CD4-positive, alpha-beta T cell treated with Interleukin-6 for 4 hours (primary cell): ENCODE data around the gene MYO1D.
A peak's percentile ranks its signal among the peaks of the same experiment; 100 is the strongest.
"Not testable (repeated sequence)": the region's sequence is repeated elsewhere in the genome, so short reads cannot be mapped to it uniquely, and the experiment has no call there.

Experiments used
- DNase-seq: peaks from one replicate; pipeline ENCODE4 v3.0.0-alpha.2; 2020; ENCODE audit warnings: mixed read lengths

Gene MYO1D

DNA sequence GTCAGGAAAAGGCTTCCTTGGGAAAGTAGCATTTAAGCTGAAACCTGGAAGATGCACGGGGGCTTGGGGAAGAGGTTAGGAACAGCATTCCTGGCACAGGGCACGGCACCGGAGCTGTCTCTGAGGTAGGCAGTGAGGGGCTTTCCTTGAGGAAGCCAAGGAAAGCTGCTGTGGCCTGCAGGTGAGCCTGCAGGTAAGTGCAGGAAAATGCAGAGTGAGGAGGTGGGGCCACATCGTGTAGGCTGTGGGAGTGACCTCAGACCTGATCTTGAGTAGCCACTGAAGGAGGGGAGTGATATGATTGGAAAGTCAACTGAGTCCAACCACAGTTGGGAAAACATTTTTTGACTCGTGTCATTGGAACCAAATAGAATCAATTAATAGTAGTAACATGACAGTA, 310.6 kb downstream of the MYO1D start:
- DNase-seq: no peak

DNA sequence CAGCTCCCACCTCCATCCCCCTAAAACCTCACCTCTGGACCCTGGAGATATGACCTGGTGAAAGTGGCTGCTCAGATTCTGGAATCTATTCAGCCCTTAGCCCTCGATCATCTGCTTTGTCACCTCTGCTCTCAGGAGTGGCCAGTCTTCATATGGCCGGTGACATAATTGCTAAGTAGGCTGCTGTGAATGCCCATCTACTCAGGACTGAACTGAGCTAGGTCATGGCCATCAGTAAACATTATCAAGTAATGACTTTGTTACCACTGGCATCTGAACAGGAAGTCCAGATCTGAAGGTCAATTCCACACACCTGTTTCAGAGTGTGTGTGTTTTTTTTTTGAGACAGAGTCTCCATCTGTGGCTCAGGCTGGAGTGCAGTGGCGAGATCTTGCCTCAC, 311.5 kb downstream of the MYO1D start:
- DNase-seq: no peak

DNA sequence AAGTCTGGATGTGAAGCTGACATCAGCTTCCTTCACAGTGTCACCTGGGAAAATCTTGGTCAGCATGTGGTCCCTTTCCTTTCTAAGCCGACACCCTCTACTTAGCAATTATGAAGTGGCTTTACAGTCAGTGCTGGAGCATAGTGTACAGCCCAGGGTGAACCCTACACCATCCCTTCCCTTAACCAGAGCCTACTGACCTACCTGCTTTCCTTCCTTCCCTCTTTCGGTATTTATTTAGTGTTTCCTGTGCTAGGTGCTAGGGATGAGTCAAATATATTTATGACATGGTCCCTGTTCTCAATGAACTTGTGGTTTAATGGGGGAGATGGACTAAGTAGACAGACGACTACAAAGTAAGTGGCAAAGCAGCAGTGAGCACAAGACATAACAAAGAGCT, 312.6 kb downstream of the MYO1D start:
- DNase-seq: no peak

DNA sequence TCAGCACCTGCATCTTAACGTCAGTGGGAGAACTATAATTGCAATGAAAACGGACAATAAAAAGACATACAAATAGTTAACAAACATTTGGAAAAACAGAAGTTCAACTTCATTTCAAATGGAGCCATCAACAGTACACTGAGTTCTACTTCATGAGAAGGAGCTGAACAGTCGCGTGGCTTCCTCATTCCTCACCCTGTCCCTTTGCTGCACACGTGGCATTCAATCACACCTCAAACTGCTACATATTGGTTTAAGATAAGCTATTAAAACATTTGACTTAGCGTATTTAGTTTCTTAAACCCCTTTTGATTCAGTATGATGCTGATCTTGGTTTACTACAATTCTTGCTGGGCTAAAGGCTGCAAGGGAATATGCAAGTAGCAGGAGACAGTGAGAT, 313.3 kb downstream of the MYO1D start:
- DNase-seq: no peak

DNA sequence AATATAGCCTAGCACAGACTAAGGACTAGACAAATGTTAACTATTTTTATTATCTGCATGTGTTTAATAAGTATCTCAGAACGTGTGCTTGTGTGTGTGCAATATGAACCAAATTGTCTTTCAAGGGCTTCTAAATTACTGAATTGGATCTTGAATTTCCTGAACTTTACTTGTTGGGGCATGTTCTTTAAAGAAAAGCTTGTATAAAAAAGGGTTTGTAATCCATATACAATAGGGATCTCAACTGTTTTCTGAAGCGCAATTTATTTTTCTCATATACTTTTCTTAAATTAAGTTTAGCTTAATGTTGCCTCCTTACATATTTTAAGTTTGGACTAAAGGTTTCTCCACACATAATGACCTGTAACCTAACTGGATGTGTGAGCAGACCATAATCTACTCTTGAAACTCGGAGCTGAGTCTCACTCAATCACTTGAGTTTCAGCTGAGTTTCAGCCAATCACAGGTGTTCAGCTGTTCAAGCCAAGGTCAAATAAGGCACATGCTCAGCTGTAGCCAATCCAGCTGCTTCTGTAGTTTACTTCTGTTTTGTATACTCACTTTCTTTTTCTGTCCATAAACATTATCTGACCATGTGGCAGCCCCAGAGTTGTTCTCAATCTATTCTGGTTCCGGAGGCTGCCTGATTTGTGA, 317.8 kb downstream of the MYO1D start:
- DNase-seq: no peak

DNA sequence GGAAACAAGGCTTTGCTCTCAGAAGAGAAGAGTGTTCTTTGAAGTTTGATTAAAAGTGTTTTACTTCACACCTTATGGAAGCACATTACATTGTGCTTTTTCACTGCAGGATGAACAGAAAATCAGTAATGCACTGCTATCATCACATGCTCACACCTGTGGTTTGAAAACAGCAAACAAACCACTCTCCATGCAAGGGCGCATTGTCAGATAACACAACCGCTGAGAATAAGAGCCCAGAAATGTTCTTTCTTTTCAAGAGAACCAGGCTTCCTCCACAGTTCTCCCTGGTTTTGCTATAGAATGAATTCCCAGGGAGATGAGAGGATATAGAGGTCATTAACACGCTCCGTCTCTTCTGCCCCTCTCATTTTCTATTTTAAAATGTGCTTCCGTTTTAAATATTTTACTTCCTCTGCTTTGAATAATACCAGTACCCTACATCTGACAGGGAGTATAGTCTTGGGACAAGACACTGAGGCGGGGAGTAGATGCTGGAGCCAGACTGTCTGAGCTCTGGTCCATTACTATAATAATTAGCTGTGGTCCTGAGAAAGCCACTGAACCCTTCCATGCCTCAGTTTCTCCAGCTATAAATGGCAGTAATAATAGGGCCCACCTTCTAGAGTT, 318.5 kb downstream of the MYO1D start:
- no peak for DNase-seq

DNA sequence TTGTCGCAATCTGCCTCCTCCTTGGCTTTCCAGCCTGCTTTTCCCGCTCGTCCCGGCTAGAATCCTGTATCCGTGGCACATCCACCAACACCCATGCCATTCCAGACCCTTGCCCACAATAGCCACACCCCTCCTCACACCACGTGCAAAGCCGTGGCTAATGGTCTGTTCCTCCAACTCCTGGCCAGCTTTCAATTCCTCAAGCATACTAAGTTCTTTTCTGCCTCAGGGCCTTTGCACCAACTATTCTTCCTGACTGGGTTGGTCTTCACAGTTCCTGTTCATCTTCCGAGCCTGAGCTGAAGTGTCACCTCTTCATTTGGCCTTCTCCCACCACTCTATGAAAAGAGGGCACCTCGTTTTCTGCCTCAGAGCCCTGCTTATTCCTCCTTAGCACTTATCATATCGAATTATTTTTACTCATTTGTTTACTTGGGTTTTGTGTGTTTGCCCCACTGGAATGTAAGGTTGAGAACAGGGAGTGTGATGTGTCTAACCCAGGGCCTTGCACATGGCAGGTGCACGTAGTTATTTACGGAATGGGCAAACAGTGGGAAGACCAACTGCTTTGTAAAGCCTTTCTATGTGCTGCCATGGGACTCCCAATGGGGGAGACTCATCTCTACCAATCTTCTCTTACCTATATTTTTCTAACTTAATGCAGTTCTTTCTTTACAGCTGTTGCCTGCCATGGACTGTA, 321.2 kb downstream of the MYO1D start:
- DNase-seq: no peak

DNA sequence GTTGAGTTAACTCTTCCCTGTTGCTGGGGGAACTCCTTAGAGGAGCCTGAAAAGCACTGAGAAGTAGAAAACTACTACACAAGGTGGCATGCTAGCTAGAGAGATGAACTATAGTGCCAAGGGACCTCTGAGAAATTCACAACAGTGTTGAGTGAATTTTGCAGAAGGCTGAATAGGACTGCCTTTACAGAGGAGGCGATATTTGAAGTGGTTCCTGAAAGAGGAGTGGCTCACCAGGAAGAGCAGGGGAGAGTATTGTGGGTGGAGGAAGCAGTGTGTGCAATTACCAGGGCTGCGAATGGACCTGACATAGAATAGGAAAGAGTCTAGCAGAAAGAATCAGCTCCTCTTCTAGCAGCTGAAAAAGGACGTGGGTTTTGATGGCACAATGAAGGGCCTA, 323.8 kb downstream of the MYO1D start:
- peak; percentile 20 for DNase-seq

DNA sequence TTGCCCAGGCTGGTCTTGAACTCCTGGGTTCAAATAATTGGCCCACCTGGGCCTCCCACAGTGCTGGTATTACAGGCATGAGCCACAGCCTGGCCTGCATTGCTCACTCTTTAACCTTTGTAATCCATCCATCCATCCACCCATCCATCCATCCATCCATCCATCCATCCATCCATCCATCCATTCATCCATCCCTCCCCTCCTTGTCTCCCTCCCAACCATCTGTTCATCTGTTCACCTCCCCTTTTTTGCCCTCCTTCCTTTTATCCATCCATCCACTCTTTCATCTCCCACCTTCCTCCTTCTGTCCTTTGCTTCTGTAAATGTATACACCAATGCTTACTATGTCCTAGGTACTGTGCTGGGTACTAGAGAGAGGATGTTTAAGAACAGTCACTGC, 324.6 kb downstream of the MYO1D start:
- DNase-seq: no peak

DNA sequence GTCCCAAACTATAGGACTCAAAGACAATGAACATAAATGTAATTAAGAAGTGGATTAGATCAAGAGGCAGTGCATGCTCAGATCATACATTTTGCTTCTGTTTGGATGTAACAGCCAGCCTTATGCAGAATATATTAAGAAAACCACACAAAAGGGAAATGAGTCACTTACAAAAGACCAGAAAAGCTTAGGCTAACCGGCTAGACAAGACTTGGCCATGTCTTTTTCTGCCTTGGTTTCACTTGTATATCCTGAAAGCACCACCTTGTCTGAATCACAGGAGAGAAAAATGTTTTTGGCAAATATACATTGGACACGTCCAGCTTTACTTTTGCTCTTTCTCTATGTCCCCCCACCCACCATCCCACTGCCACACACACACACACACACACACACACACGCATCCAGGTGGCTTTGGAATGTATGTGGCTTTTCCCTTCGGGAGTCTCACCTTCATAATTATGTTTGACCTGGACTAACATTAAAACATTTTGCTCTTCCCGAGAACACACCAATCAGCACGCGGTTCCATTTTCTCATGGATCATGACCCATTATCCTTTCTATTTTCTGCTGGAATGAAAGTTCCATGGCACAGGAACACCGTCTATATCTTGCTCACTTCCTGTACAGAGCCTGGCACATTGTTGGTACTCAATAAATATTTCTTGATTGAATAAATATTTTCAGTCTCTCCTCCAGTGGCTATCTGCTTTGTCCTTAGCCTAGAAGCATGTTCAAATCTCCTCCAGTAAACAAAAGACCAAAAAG, 325.6 kb downstream of the MYO1D start:
- DNase-seq: peak; percentile 13

DNA sequence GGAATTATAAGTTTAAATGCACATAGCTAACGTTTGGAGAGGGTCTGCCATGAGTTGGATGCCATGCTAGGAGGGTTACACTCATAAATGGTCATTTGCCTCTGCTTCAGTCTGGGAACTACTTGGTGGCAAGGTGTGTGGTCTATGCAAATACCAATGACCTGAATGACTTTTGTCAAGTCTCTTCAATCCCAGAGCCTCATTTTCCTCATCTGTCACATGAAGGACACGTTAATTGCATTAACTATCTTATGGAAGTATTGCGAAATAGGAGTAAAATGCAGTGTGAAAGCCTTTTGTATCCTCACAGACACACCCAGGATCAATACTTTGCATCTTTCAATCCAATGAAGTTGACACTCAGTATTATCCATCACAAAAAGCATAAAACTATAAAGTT, 327.4 kb downstream of the MYO1D start:
- no peak for DNase-seq

DNA sequence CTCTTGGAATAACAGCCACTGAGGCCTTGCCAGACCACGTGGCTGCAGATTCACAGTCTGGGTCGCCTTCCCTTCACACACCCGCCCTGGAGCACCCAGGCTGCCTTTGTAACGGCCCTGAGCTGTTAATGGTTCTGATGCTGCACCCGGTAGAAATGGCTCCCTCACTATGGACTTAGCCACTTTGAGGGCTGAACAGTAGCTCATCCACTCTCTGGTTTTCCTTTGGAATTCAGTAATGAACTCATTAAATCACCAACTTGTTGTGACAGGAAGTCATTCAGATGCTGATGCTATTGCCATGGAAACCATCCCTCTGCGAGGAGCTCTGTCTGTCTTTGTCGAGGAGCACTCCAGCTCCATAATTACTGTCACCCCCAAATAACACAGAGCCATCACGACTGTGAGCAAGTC, 330.9 kb downstream of the MYO1D start:
- DNase-seq: no peak

DNA sequence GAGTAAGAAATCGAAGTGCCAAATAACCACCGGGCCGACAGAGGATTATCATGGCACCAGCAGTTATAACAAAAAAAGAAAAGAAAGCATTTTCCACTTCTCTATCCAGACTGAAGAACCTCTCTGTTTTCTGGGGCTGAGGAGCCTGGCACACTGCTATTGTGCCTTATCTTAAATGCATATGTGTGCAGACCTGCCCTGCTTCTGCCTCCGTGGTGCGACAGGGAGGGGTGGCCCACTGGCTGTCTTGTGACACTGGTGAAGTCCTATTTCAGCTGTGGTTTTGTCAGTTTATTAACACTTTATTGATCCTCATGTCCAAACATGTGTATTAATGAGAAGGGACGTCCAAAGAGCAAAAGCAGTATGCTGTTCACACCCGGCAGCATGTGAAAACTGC, 334.7 kb downstream of the MYO1D start:
- no peak for DNase-seq

DNA sequence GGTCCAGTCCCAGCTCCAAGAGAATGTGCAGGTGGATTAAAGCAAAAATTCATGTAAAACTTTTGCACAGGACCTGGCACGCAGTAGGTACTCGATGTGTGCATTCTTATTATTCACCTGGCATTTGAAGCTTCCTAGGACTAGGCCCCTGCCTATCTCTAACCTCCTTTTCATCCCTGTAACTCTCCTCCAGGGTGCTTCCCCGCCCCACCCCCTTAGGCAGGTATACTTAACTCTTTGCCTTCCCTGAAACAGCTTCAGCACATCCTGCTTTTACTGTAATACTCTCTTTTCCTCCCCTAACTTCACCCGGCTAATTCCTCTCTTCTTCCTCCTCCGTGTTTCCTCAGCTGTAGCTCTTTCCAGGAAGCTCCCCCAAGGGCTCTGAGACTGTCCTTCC, 335.3 kb downstream of the MYO1D start:
- no peak for DNase-seq

DNA sequence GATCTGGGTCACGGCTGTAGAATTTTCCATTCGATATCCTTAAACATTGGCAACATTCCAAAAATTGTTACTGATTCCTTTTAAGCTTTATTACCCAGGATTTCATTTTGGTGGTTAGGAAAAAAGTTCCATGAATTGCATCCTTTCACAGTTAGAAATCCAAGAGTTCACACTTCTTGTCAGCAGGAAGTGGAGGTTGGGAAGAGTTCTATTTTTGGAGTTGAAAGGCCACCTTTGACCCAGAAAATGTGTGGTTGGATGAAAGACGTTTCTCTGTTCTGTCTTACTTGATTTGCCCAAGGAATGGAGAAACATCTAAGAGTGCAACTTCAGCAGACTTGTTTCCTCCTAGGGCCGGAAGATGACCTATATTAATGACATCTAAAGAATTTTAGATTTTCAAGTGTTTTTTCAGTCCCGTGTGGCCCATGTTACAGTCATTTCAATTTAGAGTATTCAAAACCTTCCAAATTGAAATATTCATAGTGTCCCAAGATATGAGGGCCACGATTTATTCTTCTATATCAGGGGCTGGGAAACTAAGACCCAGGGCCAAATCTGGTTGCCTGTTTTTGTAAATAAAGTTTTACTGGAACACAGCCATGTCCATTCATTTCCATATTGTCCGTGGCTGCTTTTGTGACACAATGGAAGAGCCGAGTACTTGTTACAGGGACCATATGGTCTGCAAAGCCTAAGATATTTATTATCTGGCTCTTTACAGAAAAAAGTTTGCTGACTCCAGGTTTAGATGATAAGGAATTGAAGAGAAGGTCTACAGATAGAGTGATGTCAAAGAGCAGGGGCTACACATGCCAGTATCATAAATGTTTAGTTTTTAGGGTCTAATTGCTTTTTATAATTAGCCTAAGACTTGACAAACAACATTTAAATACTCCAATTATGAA, 339.9 kb downstream of the MYO1D start:
- no peak for DNase-seq

DNA sequence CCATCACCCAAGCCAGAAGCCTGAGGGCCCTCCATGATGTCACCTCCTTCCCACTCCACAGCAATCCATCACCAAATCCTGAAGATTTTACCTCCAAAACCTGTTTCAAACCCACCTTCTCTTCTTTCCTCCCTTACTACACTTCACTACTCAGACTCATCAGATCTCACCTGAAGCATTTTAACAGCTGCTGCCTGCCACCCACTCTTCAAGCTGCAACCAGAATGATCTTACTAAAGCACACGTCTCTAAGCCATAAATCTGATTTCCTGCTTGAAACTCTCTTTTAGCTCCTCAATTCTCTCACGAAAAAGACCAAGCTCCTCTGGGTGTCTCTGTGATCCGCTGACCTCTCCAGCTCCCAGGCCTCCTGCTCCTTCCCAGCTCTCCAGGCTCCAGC, 343.6 kb downstream of the MYO1D start:
- no peak for DNase-seq

DNA sequence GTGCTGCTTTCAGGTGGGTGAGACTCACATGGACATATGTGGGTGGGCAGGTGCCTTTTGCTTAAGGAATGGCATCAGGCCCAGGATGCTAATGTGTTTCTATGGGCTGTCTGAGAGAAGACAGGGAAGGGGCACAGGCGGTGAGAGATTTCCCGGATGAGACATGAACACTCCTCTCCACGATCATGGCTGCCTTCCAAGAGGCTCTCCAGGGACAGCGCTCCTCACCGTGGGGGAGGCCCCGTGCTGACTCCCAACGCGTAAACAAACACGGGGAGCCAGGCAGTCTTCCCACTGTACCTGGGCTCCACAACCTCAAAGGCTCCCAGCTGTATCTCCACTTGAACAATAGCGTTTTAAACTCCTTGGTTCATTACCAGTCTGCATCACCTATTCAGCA, 347.3 kb downstream of the MYO1D start:
- no peak for DNase-seq

DNA sequence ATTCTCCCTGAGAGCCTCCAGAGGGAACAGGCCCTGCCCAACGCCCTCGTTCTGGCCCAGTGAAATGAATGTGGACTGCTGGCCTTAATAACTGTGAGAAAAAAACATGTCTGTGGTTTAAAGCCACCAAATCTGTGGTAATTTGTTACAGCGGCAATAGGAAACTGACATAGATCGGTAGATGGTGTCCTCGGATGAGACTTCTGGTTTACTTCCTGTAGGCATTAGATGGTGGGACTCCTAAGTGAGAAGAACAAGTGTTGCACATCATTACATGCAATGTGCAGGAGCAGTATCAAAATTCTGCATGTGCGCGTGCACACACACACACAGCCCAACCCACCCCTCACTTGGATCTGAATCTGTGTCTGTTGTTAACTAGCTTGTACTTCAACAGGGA, 348.1 kb downstream of the MYO1D start:
- no peak for DNase-seq

DNA sequence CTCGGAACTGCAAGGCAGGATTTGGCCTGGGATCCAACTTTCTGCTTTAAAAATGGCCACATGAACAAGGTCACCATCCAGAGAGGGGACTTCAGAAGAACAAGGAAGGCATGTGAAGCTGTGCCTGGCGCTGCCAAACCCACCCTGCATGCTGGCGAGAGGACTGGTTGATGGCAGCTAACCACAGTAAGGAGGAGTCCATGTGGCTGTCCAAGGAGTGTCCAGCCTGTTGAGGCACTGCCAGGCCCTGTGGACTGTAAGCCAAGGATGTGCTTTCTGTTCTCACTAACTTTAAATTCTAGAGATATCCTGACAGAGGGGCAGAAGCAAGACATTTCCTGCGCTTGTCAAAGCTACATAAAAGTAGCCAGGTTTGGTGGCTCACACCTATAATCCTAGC, 349.8 kb downstream of the MYO1D start:
- DNase-seq: no peak

DNA sequence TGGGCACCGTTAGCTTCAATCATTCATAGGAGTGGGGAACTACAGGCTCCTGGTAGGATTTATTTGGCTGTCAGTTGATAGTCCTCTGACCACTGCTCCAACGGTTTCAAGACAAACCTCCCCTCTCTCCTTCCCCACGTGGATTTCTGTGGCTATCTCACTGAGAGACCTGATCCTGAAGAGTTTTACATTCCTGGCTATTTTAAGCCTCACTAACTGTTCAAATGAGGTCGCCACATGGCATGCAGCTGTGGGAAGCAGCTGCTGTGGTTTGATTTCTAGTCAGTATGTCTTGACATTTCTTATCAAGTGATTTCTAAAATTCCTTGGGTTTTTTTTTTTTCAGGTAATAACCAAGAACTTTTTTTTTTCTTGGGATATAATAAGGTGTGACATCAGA, 351.8 kb downstream of the MYO1D start:
- no peak for DNase-seq

DNA sequence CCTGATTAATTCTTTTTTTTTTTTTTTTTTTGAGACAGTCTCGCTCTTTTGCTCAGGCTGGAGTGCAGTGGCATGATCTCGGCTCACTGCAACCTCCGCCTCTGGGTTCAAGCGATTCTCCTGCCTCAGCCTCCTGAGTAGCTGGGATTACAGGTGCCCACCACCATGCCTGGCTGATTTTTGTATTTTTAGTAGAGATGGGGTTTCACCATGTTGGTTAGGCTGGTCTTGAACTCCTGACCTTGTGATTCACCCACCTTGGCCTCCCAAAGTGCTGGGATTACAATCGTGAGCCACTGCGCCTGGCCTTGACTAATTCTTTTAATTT, 352.4 kb downstream of the MYO1D start:
- not testable (repeated sequence) for DNase-seq

DNA sequence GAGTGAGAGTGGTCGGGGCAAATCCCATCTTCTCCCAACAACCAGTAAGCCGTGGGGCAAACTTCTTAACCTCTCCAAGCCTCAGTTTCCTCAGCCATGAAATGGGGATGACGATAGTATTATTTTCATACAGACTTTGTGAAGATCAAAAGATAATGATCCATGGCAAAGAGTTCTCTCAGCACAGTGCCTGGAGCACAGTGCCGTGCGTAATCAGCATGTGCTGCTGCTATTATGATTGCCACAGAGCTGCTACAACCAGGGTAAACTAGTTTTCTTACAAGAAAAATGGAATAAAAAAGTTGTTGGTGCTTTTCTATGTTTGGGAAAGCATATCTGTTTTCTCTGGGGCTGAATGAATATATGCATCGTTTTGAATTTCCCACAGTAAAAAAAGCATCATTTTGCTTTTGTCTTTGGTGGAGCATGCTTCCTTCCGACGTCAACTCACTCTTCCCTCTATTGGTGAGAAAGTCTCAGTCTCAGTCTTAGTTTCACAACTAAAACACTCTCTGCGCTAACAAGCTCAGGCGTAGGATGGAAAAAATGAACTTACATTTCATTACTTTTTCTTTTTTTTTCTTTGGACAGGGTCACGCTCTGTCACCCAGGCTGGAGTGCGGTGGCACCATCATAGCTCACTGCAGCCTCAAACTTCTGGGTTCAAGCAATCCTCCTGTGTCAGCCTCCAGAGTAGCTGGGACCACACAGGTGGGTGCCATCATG, 352.9 kb downstream of the MYO1D start:
- DNase-seq: no peak
